ENCODE data around the gene CTDSPL.
A peak's percentile ranks its signal among the peaks of the same experiment; 100 is the strongest.
"Not testable (repeated sequence)": the region's sequence is repeated elsewhere in the genome, so short reads cannot be mapped to it uniquely, and the experiment has no call there.

CTDSPL gene

GRCh38 chr3:37970802-37971201, 109.1 kb downstream of the CTDSPL start:
- no peak for DNase-seq

GRCh38 chr3:37971467-37971866, 109.8 kb downstream of the CTDSPL start:
- DNase-seq, result no peak

DNA sequence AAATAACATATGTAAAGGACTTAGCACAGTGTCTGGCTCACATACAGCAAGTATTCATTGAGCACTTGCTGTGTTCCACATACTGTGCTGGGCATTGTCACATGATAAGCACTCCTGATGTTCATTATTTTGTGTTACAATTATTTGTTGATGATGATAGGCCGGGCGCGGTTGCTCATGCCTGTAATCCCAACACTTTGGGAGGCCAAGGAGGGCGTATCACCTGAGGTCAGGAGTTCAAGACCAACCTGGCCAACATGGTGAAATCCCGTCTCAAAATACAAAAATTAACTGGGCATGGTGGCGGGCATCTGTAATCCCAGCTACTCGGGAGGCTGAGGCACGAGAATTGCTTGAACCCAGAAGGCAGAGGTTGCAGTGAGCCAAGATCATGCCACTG, 110.4 kb downstream of the CTDSPL start:
- DNase-seq, result not testable (repeated sequence)

GRCh38 chr3:37973246-37974054, 111.8 kb downstream of the CTDSPL start:
- no peak for DNase-seq

DNA sequence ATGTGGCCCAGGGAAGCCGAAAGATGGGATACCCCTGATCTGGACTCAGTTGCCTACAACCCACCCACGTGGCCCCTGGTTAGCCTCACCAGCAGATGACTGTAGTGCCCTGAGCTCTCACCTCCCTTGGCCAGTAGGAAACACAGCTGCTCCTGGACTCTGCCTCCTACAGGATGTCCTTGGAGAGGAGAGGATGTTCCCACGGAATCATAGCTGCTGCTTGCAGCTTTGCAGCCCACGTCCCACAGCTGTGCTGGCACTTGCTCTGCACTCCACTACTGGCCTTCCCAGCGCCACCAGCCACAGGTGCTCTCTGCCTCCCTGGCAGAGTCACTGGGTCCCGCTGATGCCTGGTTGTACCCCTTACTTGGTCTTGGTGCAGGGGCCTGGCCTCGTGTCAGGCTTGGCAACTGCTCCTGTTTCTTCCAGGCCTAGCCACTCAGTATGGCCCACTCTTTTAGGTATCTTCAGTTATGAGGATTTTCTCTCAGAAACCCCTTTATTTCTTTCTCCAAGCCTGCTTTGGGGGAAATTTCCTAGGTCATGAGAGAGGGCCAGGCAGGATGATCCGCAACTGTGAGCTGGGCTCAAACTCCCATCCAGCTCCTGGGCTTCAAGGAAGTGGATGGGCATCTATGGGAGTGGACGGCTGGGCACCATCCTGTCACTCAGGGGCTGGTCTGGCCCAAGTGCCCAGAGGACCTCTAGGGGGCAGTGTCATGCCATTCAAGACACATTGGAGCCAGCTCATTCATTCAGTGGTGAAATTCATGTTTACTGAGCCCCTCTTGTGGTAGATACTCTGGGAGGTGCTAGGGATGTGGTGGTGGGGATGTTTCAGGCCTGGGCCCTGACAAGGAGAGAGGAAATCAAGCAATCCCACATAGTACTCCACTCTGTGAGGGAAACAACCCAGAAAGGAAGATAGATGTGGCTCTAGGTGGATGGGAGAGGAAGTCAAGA, 112.7 kb downstream of the CTDSPL start:
- peak; percentile 75 for DNase-seq

- peak; percentile 95 for DNase-seq
Observed at GRCh38 chr3:37979541-37980461, 118.1 kb downstream of the CTDSPL start.

DNA sequence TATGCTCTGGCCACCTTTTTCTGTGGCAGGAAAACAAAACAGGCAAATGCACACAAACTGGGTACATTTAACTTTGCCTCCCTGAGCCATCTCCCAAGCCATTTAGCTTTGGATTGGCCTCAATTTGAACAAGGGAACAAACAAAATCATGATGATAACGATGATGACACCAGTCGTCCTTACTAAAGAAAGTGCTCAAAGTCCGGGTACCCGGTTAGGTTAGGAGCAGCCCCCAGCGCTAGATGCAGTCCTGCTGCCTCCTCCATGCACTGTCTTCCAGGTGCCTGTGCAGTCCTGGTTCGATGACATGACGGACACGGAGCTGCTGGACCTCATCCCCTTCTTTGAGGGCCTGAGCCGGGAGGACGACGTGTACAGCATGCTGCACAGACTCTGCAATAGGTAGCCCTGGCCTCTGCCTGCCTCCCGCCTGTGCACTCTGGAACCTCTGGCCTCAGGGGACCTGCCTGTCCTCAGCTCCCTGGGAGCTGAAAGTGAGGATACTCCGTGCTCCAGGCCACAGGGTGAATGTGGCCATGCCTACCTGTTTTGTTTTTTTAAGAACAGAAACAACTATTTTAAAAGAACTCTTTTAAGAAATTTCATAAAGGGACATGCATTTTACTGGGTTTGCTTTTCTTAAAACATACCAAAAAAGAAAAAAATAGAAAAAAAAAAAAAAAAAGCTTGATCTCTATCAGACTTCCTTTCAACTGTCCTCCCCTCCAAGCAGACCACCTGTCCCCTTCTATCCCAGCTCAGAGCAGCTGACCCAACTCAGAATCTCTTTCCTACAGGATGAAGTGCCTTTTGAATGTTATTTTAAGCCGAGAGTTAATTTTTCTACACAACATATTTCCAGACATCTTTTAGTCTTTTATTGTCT, 119.0 kb downstream of the CTDSPL start:
- DNase-seq, result no peak

DNA sequence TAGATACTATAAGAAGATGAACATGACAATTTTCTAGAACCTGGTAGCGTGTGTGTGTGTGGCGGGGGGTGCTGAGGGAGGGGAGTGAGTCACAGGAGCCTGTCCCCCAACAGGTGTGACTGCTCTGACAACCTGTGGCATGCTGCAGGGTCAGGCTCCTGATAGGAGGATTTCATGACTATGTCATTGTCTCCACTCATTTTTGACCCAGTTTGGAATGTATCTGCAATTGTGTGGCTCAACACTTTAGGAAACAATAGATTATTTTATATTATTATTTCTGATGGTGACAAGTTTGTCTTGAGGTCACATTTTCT, 119.6 kb downstream of the CTDSPL start:
- DNase-seq, result no peak

DNA sequence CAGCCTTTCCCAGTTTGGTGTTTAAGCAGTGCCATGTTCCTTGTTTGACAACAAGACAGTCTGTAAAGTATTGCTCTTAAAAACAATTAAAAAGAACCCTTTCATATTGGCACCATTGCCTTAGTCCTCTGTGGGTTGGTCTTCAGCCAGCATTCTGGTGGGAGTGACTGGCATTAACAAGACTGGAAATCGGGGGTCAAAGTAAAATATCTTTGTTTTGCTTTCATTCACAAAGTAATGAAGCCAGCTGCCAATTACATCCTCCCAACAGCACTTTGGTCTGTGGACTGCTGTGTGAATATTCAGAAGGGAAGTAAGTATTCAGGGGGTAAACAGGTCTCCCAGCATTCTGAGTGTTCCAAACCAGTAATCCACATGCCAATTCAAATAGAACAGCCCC, 120.7 kb downstream of the CTDSPL start:
- DNase-seq, result no peak

- DNase-seq, result no peak
Observed at GRCh38 chr3:37984051-37984450, 122.4 kb downstream of the CTDSPL start.

DNA sequence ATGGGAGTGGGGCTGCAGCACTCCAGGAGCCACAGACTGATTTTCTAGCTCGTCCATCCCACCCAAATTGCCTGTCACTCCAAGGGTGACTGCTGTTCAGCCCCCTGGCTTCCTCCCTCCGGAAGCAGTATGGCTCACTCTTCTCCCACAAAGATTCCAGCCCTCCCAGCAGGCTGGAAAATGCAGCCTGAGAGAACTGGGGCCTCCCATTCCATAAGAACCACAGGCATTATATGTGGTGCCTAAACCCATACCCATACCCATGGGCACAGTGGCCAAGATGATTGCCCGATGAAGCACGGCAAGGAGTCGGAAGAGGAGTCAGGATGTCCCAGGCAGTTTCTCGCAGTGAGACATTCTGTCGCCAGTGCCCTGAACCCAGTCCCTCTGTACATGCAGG, 122.9 kb downstream of the CTDSPL start:
- DNase-seq, result no peak

DNA sequence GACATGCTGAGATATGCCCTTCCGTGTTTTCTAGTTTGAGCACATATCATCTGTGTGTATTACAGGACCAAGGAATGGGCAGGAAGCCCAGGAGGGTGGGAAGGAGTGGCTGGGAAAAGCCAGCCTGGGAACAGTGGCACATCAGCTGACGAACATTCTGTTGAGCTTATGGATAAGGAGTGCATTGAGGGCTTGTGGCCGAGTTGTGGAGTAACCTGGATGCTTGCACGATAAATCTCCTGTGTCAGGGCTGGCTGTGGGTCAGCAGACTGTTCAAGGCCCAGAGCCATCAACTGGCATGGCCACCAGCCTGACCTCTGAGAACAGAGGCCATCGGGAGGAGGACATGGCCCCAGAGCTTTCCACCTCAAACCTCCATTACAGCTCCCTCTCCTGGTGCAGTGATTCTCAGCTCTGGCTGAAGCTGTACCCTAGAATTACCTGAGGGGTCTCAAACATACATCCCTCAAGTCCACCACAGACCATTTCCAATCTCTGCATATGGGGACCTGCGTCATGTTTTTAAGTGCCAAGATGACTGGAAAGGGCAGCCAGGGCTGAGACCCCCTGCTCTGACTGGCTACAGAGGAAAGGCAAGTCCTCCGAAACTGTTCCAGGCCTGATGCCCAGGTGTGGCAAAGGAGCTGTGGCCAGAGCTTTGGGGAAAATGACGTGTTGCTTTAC, 124.1 kb downstream of the CTDSPL start:
- no peak for DNase-seq

DNA sequence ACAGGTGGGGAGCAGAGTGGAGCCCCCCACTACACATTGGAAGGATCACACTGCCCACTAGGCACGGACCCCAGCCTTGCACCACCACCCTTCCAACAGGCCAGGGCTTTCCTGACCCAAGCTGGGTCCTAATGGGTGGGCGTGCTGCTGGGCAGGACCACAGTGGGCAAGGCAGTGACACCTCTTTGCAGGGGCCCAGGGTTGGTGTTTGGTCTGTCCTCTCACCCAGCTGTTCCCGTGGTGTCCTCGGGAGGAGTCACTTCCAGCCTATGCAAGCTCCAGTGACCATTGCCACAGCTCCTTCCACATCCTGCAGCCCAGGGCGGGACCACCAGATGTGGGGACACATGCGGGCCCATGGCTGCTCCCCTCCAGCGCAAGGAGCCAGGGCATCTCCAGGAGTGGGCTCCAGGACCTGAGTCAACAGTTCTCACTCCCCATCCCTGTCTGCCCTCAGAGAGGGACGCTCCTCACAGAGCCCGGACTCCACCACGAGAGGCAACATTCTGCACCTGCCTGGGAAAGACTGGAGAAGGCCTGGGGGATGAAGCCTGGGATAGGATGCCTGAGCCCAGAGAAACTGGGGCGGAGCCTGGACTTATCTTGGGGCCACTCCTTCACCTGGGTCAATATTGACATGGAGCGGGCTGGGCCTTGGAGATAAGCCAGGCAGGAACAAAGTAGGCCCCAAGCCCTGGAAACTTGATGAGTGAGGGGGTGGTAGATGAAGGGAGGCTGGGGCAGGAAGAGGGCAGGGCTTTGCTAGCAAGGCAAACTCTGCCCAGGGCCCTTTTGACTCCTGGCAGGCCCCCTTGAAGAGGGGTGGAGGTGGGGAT, 125.0 kb downstream of the CTDSPL start:
- no peak for DNase-seq

GRCh38 chr3:37987315-37987697, 125.6 kb downstream of the CTDSPL start:
- DNase-seq, result no peak

DNA sequence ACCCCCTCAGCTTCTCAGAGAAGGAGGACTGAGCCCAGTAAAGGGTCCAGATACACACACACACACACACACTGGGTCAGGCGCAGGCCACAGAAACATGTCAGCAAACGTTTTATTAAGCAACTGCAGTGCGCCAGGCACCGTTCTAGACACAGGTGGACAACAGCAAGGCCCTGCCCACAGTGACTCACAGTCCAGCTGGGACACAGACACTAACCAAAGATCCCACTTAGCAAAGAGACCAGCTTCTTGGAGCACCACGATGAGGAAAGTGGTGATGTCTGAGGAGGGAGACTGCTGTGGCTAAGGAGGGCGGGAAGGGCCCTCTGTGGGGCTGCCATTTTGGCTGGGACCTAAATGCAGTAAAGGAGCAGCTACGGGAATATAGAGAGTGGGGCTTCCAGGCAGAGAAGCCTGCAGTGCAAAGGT, 126.1 kb downstream of the CTDSPL start:
- DNase-seq, result no peak

DNA sequence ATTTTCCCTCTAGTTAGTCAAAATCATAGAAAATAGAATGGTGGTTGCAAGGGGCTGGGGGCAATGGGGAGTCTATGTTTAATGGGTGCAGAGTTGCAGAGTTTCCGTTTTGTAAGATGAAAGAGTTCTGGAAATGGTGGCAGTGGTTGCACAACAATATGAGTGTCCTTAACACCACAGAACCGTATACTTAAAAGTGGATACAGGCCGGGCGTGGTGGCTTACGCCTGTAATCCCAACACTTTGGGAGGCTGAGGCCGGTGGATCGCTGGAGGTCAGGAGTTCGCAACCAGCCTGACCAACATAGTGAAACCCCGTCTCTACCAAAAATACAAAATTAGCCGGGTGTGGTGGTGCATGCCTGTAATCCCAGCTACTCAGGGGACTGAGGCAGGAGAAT, 126.7 kb downstream of the CTDSPL start:
- DNase-seq, result not testable (repeated sequence)

DNA sequence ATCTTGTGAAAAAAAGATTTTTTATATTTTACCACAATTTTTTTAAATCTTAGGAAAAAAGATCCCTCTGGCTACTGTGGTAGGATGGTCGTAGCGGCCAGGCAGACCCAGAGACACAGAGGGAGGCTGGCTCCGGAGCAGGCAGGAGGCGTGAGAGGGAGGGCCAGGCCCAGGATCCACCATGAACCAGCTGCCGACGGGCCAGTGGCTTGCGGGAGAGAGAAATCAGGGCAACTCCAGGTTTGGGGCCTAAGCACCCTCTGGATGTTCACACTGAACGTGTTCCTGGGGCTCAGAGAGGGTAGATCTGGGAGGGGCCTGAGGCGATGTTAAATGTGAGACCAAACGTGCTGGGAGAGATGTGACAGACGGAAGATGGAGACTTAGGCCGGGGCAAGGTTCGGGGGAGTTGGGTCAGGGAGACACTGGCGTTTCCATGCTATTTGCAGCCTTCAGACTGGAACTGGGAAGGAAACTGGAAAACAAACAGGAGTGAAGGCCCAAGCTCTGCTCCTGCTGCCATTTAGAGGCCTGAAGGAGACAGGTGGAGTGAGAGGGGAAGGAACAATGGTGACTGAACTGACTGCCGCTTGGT, 127.3 kb downstream of the CTDSPL start:
- DNase-seq, result no peak

- no peak for DNase-seq
Observed at GRCh38 chr3:37989821-37990480, 128.3 kb downstream of the CTDSPL start.

DNA sequence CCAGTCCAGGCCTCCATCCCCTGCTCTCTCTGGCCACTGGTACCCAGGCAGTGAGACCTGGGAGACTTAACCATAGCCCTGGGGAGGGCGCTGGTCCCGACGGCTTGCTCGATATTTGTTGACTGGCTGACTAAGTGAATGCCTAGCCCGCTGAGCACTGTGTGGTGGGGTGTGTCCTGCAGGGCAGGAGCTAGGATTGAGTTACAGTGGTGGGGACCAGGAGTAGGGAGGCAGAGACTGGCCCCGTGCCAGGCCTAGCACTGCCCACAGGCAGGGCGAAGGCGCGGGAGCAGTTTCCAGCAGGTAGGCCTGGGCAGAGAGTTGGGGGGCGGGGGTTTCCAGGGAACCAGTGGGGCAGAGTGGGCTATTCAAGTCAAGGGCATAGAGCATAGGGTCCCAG, 128.8 kb downstream of the CTDSPL start, which contains the start of gene VILL:
Gene VILL, plus strand, starts transcription at position 260 of the 400 bp plus-strand sequence. CDS start 2,887 bp downstream, outside the sequence.
- DNase-seq, result no peak
